Motor neuron (in vitro differentiated cells): ENCODE data around the gene ADAM29. TPM values are rescaled to one million over a fixed set of nuclear protein-coding genes. Genes with fewer than 3 reads are reported as not detected.
"Not testable (repeated sequence)": the region's sequence is repeated elsewhere in the genome, so short reads cannot be mapped to it uniquely, and the experiment has no call there.

Experiments used
- ATAC-seq, 8 experiments: fragments of 200-7000 bp; cut with Tn5 transposase; replicated peaks in 6 of 8; 2 replicates each; pipeline ENCODE4 v1.8.0; 2021; ENCODE audit warnings: mild to moderate bottlenecking in 8 of 8, moderate library complexity in 8 of 8
- H3K27ac ChIP-seq, 2 donors: fragments of 250-450 bp; sonication (Bioruptor Pico); 2 replicates each; pipeline ENCODE4 v1.9.0; 2021; ENCODE audit warnings: antibody characterized with exemption in 2 of 2, mild to moderate bottlenecking in 2 of 2, moderate library complexity in 1 of 2
- H3K4me1 ChIP-seq, 2 donors: fragments of 250-450 bp; sonication (Bioruptor Pico); replicated peaks in 1 of 2; 2 replicates each; pipeline ENCODE4 v1.6.1; 2021; ENCODE audit warnings: antibody characterized with exemption in 2 of 2, mild to moderate bottlenecking in 2 of 2, moderate library complexity in 1 of 2
- H3K4me3 ChIP-seq, 5 donors: fragments of 250-450 bp; sonication (Bioruptor Pico); 2 replicates each; pipeline ENCODE4 v1.9.0; 2021; ENCODE audit warnings: antibody characterized with exemption in 5 of 5, mild to moderate bottlenecking in 5 of 5, moderate library complexity in 4 of 5
- WGBS, 10 experiments: fragments of 450-650 bp; shearing (Covaris generic); methylation state at CpG; one replicate each; pipeline ENCODE4 v1.0.0; 2022; 5-methylcytosine and 5-hydroxymethylcytosine counted together
- in situ Hi-C, 9 experiments: fragments of 400-800 bp; cut with MboI; loops; one replicate each; pipeline ENCODE4 v1.15.0; 2021; ENCODE audit warnings: low sequenced_read_pairs in 9 of 9, low pct_unique_long_range_greater_than_20kb in 2 of 9; ENCODE audit not compliant: unreplicated experiment in 9 of 9
- total RNA-seq, 8 experiments: library from RNA; unstranded; fragments of 300-600 nt; gene quantifications; 2 replicates each; pipeline versions ENCODE4 v1.2.3 to v1.2.4, GENCODE V29; 2022

Gene ADAM29
- 1 to 10 TPM in 2 of 8 experiments, under 1 TPM in 5, not detected in 1; 0.13 to 1.2 (median 0.78) TPM for total RNA-seq

GRCh38 chr4:174918058-174918457 is at the start of gene ADAM29:
Gene ADAM29, plus strand, starts transcription at chr4:174918358. Its CDS starts 57,168 bp downstream, at chr4:174975526.
- ATAC-seq = no peak
- in situ Hi-C loops = no loop called here
- no peaks in the 10 kb centered on the region for H3K4me1 ChIP-seq
- no peak within 1 kb of the TSS for H3K4me3 ChIP-seq
- 58 to 100% (median 88%) methylated on average over 1 to 5 of the region's 5 CpGs; no CpG with 5 or more reads in 2 of the 10 experiments for WGBS, 10 experiments
- no peak within 1 kb of the TSS for H3K27ac ChIP-seq

- in situ Hi-C loops = no loop called here
- H3K4me3 ChIP-seq = no peak overlapping the region
- no peak for ATAC-seq
- H3K4me1 ChIP-seq = no peaks in the 10 kb centered on the region
- no peak overlapping the region for H3K27ac ChIP-seq
- WGBS, 10 experiments = 6 to 100% (median 80%) methylated on average over 1 to 3 of the region's 3 CpGs; no CpG with 5 or more reads in 2 of the 10 experiments
Measured at GRCh38 chr4:174869339-174869738, 48.8 kb upstream of the ADAM29 start.

GRCh38 chr4:174870311-174870710 is 47.8 kb upstream of the ADAM29 start:
- Histone ChIP-seq H3K4me3 (no peak overlapping the region), H3K27ac (no peak overlapping the region), H3K4me1 (no peaks in the 10 kb centered on the region)
- no peak for ATAC-seq
- in situ Hi-C loops = no loop called here
- WGBS, 10 experiments = 0 to 100% (median 58%) methylated on average over 1 to 2 of the region's 2 CpGs; no CpG with 5 or more reads in 2 of the 10 experiments

GRCh38 chr4:174871407-174871806 is 46.8 kb upstream of the ADAM29 start:
- no peak for ATAC-seq
- H3K27ac ChIP-seq = no peak overlapping the region
- H3K4me1 ChIP-seq = no peaks in the 10 kb centered on the region
- in situ Hi-C loops = no loop called here
- no peak overlapping the region for H3K4me3 ChIP-seq

GRCh38 chr4:174873146-174873545 is 45.0 kb upstream of the ADAM29 start:
- WGBS, 10 experiments = 0 to 93% (median 67%) methylated on average over 1 to 3 of the region's 4 CpGs; no CpG with 5 or more reads in 3 of the 10 experiments
- not testable (repeated sequence) for H3K4me3 ChIP-seq

GRCh38 chr4:174873931-174874330 is 44.2 kb upstream of the ADAM29 start:
- ATAC-seq = peak in 2 of 8 experiments; percentile 26 to 69
- in situ Hi-C loops = no loop called here

More at GRCh38 chr4:174873146-174873545, 45.0 kb upstream of the ADAM29 start:
- in situ Hi-C loops, H3K4me1 ChIP-seq, H3K27ac ChIP-seq: not testable (repeated sequence)
- ATAC-seq = peak in 1 of 8 experiments; percentile 36

GRCh38 chr4:174874898-174875297 is 43.3 kb upstream of the ADAM29 start:
- no peak for ATAC-seq
- Histone ChIP-seq H3K4me3 (no peak overlapping the region), H3K4me1 (no peaks in the 10 kb centered on the region), H3K27ac (no peak overlapping the region)
- 0 to 88% (median 48%) methylated on average over 1 of the region's 1 CpG; no CpG with 5 or more reads in 4 of the 10 experiments for WGBS, 10 experiments
- in situ Hi-C loops = loop anchor here in 1 of 9 experiments (25.0 kb wide), 1 partner anchor 662 kb away; no protein-coding TSS in a partner anchor

More at GRCh38 chr4:174873931-174874330, 44.2 kb upstream of the ADAM29 start:
- no peak overlapping the region for H3K27ac ChIP-seq
- H3K4me1 ChIP-seq = no peaks in the 10 kb centered on the region
- 0 to 90% (median 39%) methylated on average over 1 of the region's 1 CpG for WGBS, 10 experiments
- no peak overlapping the region for H3K4me3 ChIP-seq

- WGBS, 10 experiments = 0 to 91% (median 51%) methylated on average over 1 to 7 of the region's 7 CpGs
- in situ Hi-C loops = loop anchor here in 1 of 9 experiments (25.0 kb wide), 1 partner anchor 657 kb away; no protein-coding TSS in a partner anchor
- no peak overlapping the region for H3K4me3 ChIP-seq
- H3K4me1 ChIP-seq = no peaks in the 10 kb centered on the region
- no peak for ATAC-seq
- H3K27ac ChIP-seq = no peak overlapping the region
Measured at GRCh38 chr4:174880001-174880400, 38.2 kb upstream of the ADAM29 start.

GRCh38 chr4:174882317-174882992 is 35.7 kb upstream of the ADAM29 start:
- no peak overlapping the region for H3K4me3 ChIP-seq
- no peaks in the 10 kb centered on the region for H3K4me1 ChIP-seq
- WGBS, 10 experiments = 7 to 97% (median 63%) methylated on average over 1 to 6 of the region's 6 CpGs
- no peak overlapping the region for H3K27ac ChIP-seq
- in situ Hi-C loops = loop anchor here in 1 of 9 experiments (25.0 kb wide), 1 partner anchor 655 kb away; no protein-coding TSS in a partner anchor
- ATAC-seq = no peak

- no peak overlapping the region for H3K4me3 ChIP-seq
- in situ Hi-C loops = no loop called here
- no peak for ATAC-seq
- H3K4me1 ChIP-seq = no peaks in the 10 kb centered on the region
- no peak overlapping the region for H3K27ac ChIP-seq
Measured at GRCh38 chr4:174907508-174907907, 10.7 kb upstream of the ADAM29 start.

GRCh38 chr4:174910271-174910670 is 7.9 kb upstream of the ADAM29 start:
- ATAC-seq = no peak
- Histone ChIP-seq H3K4me1 (no peaks in the 10 kb centered on the region), H3K27ac (no peak overlapping the region), H3K4me3 (no peak overlapping the region)
- in situ Hi-C loops = no loop called here
- WGBS, 10 experiments = 17 to 80% (median 35%) methylated on average over 1 of the region's 1 CpG; no CpG with 5 or more reads in 6 of the 10 experiments

- ATAC-seq = no peak
- in situ Hi-C loops = no loop called here
- WGBS, 10 experiments = 4 to 100% (median 69%) methylated on average over 1 to 3 of the region's 3 CpGs; no CpG with 5 or more reads in 1 of the 10 experiments
- Histone ChIP-seq H3K4me3 (no peak overlapping the region), H3K4me1 (no peaks in the 10 kb centered on the region), H3K27ac (no peak overlapping the region)
Measured at GRCh38 chr4:174912919-174913543, 5.1 kb upstream of the ADAM29 start.

- H3K4me1 ChIP-seq = no peaks in the 10 kb centered on the region
- WGBS, 10 experiments = 0 to 100% (median 69%) methylated on average over 1 to 2 of the region's 2 CpGs; no CpG with 5 or more reads in 1 of the 10 experiments
- H3K4me3 ChIP-seq = no peak overlapping the region
- no peak overlapping the region for H3K27ac ChIP-seq
- ATAC-seq = no peak
- in situ Hi-C loops = no loop called here
Measured at GRCh38 chr4:174919886-174920423, 1.8 kb downstream of the ADAM29 start.
